IMR-90 (cell line): Measurements from ENCODE around the gene HYAL2.
A peak's percentile ranks its signal among the peaks of the same experiment; 100 is the strongest.

Experiments used
- CTCF ChIP-seq: conservative IDR thresholded peaks from 2 replicates; pipeline ENCODE4 v1.5.1; 2012; ENCODE audit warnings: mild to moderate bottlenecking, low read depth, low read length, improper control_type of control experiment
- ELK1 ChIP-seq: fragments of 150-350 bp; IDR thresholded peaks from 2 replicates; pipeline ENCODE4 v1.6.1; 2016; ENCODE audit warnings: low read depth, mild to moderate bottlenecking, low read length, moderate library complexity, borderline replicate concordance
- MAFK ChIP-seq: IDR thresholded peaks from 2 replicates; pipeline ENCODE4 v1.6.1; 2012; ENCODE audit warnings: low read depth, low read length, improper control_type of control experiment
- MXI1 ChIP-seq: IDR thresholded peaks from 2 replicates; pipeline ENCODE4 v1.6.1; 2012; ENCODE audit warnings: low read depth, mild to moderate bottlenecking, low read length, moderate library complexity, borderline replicate concordance
- POLR2A ChIP-seq: IDR thresholded peaks from 2 replicates; pipeline ENCODE4 v1.6.1; 2012; ENCODE audit warnings: mild to moderate bottlenecking, low read depth, low read length
- RAD21 ChIP-seq: IDR thresholded peaks from 2 replicates; pipeline ENCODE4 v1.6.1; 2012; ENCODE audit warnings: low read length, improper control_type of control experiment
- SMC3 ChIP-seq: fragments of 150-350 bp; IDR thresholded peaks from 2 replicates; pipeline ENCODE4 v1.6.1; 2016; ENCODE audit warnings: low read depth, mild to moderate bottlenecking, antibody characterized with exemption, low read length, moderate library complexity

GRCh38 chr3:50297896-50298725 is 24.4 kb downstream of the HYAL2 start:
- peak; percentile 18; the same call in 1 of the 2 replicates for TF ChIP-seq CTCF
- TF ChIP-seq POLR2A, result no peak
- TF ChIP-seq MXI1, result no peak
- TF ChIP-seq ELK1, result no peak
- no peak for TF ChIP-seq RAD21
- TF ChIP-seq MAFK, result no peak
- no peak for TF ChIP-seq SMC3
